Measurements from ENCODE around the gene KCNH2. TPM values are rescaled to one million over a fixed set of nuclear protein-coding genes. Genes with fewer than 3 reads are reported as not detected.

Gene KCNH2
- total and polyA plus RNA-seq, 2 of the 13 experiments (the other 11 are each of a cell fraction or from before 2014, with no cell fraction given): 0.09 to 0.11 TPM

DNA sequence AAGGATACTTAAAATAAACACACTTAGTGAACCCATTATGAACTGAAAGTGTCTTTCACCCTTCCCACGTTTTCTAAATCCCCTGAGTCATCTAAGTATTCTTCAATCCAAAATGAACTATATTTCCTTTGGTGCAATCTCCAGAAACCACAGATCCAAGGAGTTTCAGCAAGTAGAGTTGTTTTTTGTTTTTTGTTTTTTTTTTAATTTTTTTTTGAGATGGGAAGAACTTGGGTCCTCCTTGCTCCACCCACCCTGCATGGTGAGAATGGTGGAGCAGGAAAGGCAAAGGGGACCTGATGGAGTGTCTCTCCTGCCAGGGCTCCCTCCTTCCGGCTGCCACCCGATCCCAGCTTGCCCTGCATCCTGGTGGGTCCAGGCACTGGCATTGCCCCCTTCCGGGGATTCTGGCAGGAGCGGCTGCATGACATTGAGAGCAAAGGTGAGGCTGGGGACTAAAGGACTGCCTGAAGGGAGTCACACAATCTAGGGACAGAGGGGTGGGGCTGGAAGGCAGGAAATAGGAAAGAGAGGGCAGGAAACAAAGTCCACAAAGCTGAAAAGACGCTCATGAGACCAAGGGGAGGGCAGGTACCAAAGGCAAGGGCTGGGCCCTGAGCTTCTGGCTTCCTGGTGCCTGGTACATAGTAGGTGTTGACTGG is 34.0 kb upstream of the KCNH2 start (continued):
- TF ChIP-seq, protein P1, sequence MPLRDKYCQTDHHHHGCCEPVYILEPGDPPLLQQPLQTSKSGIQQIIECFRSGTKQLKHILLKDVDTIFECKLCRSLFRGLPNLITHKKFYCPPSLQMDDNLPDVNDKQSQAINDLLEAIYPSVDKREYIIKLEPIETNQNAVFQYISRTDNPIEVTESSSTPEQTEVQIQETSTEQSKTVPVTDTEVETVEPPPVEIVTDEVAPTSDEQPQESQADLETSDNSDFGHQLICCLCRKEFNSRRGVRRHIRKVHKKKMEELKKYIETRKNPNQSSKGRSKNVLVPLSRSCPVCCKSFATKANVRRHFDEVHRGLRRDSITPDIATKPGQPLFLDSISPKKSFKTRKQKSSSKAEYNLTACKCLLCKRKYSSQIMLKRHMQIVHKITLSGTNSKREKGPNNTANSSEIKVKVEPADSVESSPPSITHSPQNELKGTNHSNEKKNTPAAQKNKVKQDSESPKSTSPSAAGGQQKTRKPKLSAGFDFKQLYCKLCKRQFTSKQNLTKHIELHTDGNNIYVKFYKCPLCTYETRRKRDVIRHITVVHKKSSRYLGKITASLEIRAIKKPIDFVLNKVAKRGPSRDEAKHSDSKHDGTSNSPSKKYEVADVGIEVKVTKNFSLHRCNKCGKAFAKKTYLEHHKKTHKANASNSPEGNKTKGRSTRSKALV (CRISPR knock-in tag; IDR thresholded peaks at IDR 0.05): 0 out of 2 replicates have a peak, but pooled peaks have one; percentile 60
- TF ChIP-seq, protein P2, sequence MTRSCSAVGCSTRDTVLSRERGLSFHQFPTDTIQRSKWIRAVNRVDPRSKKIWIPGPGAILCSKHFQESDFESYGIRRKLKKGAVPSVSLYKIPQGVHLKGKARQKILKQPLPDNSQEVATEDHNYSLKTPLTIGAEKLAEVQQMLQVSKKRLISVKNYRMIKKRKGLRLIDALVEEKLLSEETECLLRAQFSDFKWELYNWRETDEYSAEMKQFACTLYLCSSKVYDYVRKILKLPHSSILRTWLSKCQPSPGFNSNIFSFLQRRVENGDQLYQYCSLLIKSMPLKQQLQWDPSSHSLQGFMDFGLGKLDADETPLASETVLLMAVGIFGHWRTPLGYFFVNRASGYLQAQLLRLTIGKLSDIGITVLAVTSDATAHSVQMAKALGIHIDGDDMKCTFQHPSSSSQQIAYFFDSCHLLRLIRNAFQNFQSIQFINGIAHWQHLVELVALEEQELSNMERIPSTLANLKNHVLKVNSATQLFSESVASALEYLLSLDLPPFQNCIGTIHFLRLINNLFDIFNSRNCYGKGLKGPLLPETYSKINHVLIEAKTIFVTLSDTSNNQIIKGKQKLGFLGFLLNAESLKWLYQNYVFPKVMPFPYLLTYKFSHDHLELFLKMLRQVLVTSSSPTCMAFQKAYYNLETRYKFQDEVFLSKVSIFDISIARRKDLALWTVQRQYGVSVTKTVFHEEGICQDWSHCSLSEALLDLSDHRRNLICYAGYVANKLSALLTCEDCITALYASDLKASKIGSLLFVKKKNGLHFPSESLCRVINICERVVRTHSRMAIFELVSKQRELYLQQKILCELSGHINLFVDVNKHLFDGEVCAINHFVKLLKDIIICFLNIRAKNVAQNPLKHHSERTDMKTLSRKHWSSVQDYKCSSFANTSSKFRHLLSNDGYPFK (CRISPR knock-in tag; IDR thresholded peaks at IDR 0.05; ENCODE audit: borderline replicate concordance): no peak
- TF ChIP-seq, protein P3, sequence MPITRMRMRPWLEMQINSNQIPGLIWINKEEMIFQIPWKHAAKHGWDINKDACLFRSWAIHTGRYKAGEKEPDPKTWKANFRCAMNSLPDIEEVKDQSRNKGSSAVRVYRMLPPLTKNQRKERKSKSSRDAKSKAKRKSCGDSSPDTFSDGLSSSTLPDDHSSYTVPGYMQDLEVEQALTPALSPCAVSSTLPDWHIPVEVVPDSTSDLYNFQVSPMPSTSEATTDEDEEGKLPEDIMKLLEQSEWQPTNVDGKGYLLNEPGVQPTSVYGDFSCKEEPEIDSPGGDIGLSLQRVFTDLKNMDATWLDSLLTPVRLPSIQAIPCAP (CRISPR knock-in tag; IDR thresholded peaks at IDR 0.05; ENCODE audit: low read depth): no peak
- no peak for TF ChIP-seq ZNF672 (CRISPR knock-in tag; IDR thresholded peaks at IDR 0.05)
- no peak for TF ChIP-seq ZFP41 (CRISPR knock-in tag; IDR thresholded peaks at IDR 0.05; ENCODE audit: borderline replicate concordance)
- TF ChIP-seq FOXA3 (CRISPR knock-in tag; IDR thresholded peaks at IDR 0.05): 0 out of 2 replicates have a peak, but pooled peaks have one; percentile 5
- TF ChIP-seq, protein P4, sequence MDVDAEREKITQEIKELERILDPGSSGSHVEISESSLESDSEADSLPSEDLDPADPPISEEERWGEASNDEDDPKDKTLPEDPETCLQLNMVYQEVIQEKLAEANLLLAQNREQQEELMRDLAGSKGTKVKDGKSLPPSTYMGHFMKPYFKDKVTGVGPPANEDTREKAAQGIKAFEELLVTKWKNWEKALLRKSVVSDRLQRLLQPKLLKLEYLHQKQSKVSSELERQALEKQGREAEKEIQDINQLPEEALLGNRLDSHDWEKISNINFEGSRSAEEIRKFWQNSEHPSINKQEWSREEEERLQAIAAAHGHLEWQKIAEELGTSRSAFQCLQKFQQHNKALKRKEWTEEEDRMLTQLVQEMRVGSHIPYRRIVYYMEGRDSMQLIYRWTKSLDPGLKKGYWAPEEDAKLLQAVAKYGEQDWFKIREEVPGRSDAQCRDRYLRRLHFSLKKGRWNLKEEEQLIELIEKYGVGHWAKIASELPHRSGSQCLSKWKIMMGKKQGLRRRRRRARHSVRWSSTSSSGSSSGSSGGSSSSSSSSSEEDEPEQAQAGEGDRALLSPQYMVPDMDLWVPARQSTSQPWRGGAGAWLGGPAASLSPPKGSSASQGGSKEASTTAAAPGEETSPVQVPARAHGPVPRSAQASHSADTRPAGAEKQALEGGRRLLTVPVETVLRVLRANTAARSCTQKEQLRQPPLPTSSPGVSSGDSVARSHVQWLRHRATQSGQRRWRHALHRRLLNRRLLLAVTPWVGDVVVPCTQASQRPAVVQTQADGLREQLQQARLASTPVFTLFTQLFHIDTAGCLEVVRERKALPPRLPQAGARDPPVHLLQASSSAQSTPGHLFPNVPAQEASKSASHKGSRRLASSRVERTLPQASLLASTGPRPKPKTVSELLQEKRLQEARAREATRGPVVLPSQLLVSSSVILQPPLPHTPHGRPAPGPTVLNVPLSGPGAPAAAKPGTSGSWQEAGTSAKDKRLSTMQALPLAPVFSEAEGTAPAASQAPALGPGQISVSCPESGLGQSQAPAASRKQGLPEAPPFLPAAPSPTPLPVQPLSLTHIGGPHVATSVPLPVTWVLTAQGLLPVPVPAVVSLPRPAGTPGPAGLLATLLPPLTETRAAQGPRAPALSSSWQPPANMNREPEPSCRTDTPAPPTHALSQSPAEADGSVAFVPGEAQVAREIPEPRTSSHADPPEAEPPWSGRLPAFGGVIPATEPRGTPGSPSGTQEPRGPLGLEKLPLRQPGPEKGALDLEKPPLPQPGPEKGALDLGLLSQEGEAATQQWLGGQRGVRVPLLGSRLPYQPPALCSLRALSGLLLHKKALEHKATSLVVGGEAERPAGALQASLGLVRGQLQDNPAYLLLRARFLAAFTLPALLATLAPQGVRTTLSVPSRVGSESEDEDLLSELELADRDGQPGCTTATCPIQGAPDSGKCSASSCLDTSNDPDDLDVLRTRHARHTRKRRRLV (CRISPR knock-in tag; IDR thresholded peaks at IDR 0.05): no peak
- TF ChIP-seq, protein P5, sequence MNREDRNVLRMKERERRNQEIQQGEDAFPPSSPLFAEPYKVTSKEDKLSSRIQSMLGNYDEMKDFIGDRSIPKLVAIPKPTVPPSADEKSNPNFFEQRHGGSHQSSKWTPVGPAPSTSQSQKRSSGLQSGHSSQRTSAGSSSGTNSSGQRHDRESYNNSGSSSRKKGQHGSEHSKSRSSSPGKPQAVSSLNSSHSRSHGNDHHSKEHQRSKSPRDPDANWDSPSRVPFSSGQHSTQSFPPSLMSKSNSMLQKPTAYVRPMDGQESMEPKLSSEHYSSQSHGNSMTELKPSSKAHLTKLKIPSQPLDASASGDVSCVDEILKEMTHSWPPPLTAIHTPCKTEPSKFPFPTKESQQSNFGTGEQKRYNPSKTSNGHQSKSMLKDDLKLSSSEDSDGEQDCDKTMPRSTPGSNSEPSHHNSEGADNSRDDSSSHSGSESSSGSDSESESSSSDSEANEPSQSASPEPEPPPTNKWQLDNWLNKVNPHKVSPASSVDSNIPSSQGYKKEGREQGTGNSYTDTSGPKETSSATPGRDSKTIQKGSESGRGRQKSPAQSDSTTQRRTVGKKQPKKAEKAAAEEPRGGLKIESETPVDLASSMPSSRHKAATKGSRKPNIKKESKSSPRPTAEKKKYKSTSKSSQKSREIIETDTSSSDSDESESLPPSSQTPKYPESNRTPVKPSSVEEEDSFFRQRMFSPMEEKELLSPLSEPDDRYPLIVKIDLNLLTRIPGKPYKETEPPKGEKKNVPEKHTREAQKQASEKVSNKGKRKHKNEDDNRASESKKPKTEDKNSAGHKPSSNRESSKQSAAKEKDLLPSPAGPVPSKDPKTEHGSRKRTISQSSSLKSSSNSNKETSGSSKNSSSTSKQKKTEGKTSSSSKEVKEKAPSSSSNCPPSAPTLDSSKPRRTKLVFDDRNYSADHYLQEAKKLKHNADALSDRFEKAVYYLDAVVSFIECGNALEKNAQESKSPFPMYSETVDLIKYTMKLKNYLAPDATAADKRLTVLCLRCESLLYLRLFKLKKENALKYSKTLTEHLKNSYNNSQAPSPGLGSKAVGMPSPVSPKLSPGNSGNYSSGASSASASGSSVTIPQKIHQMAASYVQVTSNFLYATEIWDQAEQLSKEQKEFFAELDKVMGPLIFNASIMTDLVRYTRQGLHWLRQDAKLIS (CRISPR knock-in tag; IDR thresholded peaks at IDR 0.05): no peak
- peak; percentile 67 for TF ChIP-seq ZNF501 (CRISPR knock-in tag; IDR thresholded peaks at IDR 0.05)
- TF ChIP-seq, protein P6, sequence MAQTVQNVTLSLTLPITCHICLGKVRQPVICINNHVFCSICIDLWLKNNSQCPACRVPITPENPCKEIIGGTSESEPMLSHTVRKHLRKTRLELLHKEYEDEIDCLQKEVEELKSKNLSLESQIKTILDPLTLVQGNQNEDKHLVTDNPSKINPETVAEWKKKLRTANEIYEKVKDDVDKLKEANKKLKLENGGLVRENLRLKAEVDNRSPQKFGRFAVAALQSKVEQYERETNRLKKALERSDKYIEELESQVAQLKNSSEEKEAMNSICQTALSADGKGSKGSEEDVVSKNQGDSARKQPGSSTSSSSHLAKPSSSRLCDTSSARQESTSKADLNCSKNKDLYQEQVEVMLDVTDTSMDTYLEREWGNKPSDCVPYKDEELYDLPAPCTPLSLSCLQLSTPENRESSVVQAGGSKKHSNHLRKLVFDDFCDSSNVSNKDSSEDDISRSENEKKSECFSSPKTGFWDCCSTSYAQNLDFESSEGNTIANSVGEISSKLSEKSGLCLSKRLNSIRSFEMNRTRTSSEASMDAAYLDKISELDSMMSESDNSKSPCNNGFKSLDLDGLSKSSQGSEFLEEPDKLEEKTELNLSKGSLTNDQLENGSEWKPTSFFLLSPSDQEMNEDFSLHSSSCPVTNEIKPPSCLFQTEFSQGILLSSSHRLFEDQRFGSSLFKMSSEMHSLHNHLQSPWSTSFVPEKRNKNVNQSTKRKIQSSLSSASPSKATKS (CRISPR knock-in tag; IDR thresholded peaks at IDR 0.05): no peak

Measured in HepG2 (cell line).